Ascending aorta (tissue), 2 donors: ENCODE data around the gene KCNIP4. TPM values are rescaled to one million over a fixed set of nuclear protein-coding genes. Genes with fewer than 3 reads are reported as not detected.

ENCODE experiments used
- DNase-seq, 2 donors: peaks; one replicate each; pipeline ENCODE4 v3.0.0-alpha.2; 2019; ENCODE audit warnings: low spot score in 2 of 2
- H3K27ac ChIP-seq, 2 donors: fragments of 200-600 bp; sonication (generic); one replicate each; pipeline ENCODE4 v1.5.1; 2016 to 2017; ENCODE audit warnings: mild to moderate bottlenecking in 1 of 2
- H3K27me3 ChIP-seq: fragments of 200-600 bp; sonication (generic); one replicate; pipeline ENCODE4 v1.5.1; 2017
- H3K36me3 ChIP-seq, 2 donors: fragments of 200-600 bp; sonication (generic); one replicate each; pipeline ENCODE4 v1.5.1; 2016
- H3K4me1 ChIP-seq, 2 donors: fragments of 200-600 bp; sonication (generic); one replicate each; pipeline ENCODE4 v1.5.1; 2016 to 2017; ENCODE audit warnings: mild to moderate bottlenecking in 1 of 2
- H3K4me3 ChIP-seq, 2 donors: fragments of 200-600 bp; sonication (generic); one replicate each; pipeline ENCODE4 v1.5.1; 2016 to 2017; ENCODE audit warnings: mild to moderate bottlenecking in 1 of 2
- H3K9me3 ChIP-seq, 2 donors: fragments of 200-600 bp; sonication (generic); one replicate each; pipeline ENCODE4 v1.5.1; 2016
- CTCF ChIP-seq, 3 experiments: fragments of 200-600 bp in 2 of 3; fragments of 450-650 bp in 1 of 3; sonication (generic) in 2 of 3; IDR thresholded peaks; one replicate each; pipeline ENCODE4 v1.5.1; 2016 to 2019; ENCODE audit warnings: antibody characterized with exemption in 3 of 3, mild to moderate bottlenecking in 1 of 3, moderate library complexity in 1 of 3
- intact Hi-C: fragments of 100-400 bp; cut with DNase I; formaldehyde crosslinking; loops from one replicate; pipeline ENCODE4 v1.15.1; 2023
- total RNA-seq: library from RNA; depleted of rRNA; stranded (reverse); fragments of >200 nt; gene quantifications from one replicate; pipeline ENCODE4 v1.1.0, GENCODE V29; 2016

The KCNIP4 gene
- total RNA-seq, 1 donor from 2014 or later, result not detected

- Histone ChIP-seq H3K4me1 (no peaks in the 10 kb centered on the region), H3K27me3 (no peaks in the 10 kb centered on the region), H3K27ac (no peak overlapping the region), H3K9me3 (no peaks in the 10 kb centered on the region), H3K36me3 (no peaks in the 10 kb centered on the region), H3K4me3 (no peak overlapping the region)
- TF ChIP-seq CTCF (IDR thresholded peaks at IDR 0.05), result no peak
- intact Hi-C loops, result no loop called here
- no peak for DNase-seq
Observed at GRCh38 chr4:20832826-20833225, 1115.7 kb downstream of the KCNIP4 start.

GRCh38 chr4:20831746-20832145, 1116.8 kb downstream of the KCNIP4 start:
- Histone ChIP-seq H3K4me3 (no peak overlapping the region), H3K27ac (no peak overlapping the region), H3K27me3 (no peaks in the 10 kb centered on the region), H3K9me3 (no peaks in the 10 kb centered on the region), H3K36me3 (no peaks in the 10 kb centered on the region), H3K4me1 (no peaks in the 10 kb centered on the region)
- intact Hi-C loops, result no loop called here
- no peak for TF ChIP-seq CTCF (IDR thresholded peaks at IDR 0.05)
- DNase-seq, result no peak

- TF ChIP-seq CTCF (IDR thresholded peaks at IDR 0.05), result no peak
- DNase-seq, result no peak
- Histone ChIP-seq H3K27ac (no peak overlapping the region), H3K27me3 (no peaks in the 10 kb centered on the region), H3K4me1 (no peaks in the 10 kb centered on the region), H3K9me3 (no peaks in the 10 kb centered on the region), H3K4me3 (no peak overlapping the region), H3K36me3 (no peaks in the 10 kb centered on the region)
- intact Hi-C loops, result no loop called here
Observed at GRCh38 chr4:20829617-20830357, 1118.8 kb downstream of the KCNIP4 start.

- H3K9me3 ChIP-seq, result no peaks in the 10 kb centered on the region
- no peaks in the 10 kb centered on the region for H3K4me1 ChIP-seq
- no peaks in the 10 kb centered on the region for H3K36me3 ChIP-seq
- no peak for TF ChIP-seq CTCF (IDR thresholded peaks at IDR 0.05)
- no peaks in the 10 kb centered on the region for H3K27me3 ChIP-seq
- DNase-seq, result no peak
- no peak overlapping the region for H3K4me3 ChIP-seq
- intact Hi-C loops, result no loop called here
- no peak overlapping the region for H3K27ac ChIP-seq
Observed at GRCh38 chr4:20825505-20825904, 1123.1 kb downstream of the KCNIP4 start.

- no peak for TF ChIP-seq CTCF (IDR thresholded peaks at IDR 0.05)
- intact Hi-C loops, result no loop called here
Observed at GRCh38 chr4:20816287-20816686, 1132.3 kb downstream of the KCNIP4 start.

More at GRCh38 chr4:20816287-20816686, 1132.3 kb downstream of the KCNIP4 start:
- no peaks in the 10 kb centered on the region for H3K4me1 ChIP-seq
- no peak overlapping the region for H3K27ac ChIP-seq
- no peak overlapping the region for H3K4me3 ChIP-seq
- H3K9me3 ChIP-seq, result no peaks in the 10 kb centered on the region
- DNase-seq, result no peak
- H3K36me3 ChIP-seq, result no peaks in the 10 kb centered on the region
- H3K27me3 ChIP-seq, result no peaks in the 10 kb centered on the region
